IMR-90 (cell line): ENCODE data around the gene IL5RA. TPM values are rescaled to one million over a fixed set of nuclear protein-coding genes. Genes with fewer than 3 reads are reported as not detected.

Experiments
- ATAC-seq: fragments of 200-7000 bp; cut with Tn5 transposase; 2 replicates; pipeline ENCODE4 v1.9.1; 2020; ENCODE audit warnings: low read depth, mild to moderate bottlenecking, moderate library complexity
- BruUV-seq: library from RNA; stranded (reverse); fragments of 400-500 nt; replicated peaks from 2 replicates; lab custom pipeline; 2021; lab: Mats Ljungman, UMichigan
- CTCF ChIA-PET: fragments of 300-600 bp; formaldehyde crosslinking; extraction: SDS; loops from one replicate; lab custom pipeline; 2021; ENCODE audit warnings: antibody characterized with exemption; lab: Yijun Ruan, JAX
- POLR2A ChIA-PET: fragments of 300-600 bp; sonication (Branson Sonifier 250); formaldehyde crosslinking; loops from one replicate; lab custom pipeline; 2022; ENCODE audit warnings: antibody characterized with exemption; ENCODE audit not compliant: unreplicated experiment; lab: Charles Lee
- DNase-seq: peaks from one replicate; pipeline ENCODE4 v3.0.0; 2013
- H2AFZ ChIP-seq: replicated peaks from 2 replicates; pipeline ENCODE3; 2013; ENCODE audit warnings: low read length, mild to moderate bottlenecking; ENCODE audit not compliant: poor library complexity
- H2AK5ac ChIP-seq: 2 replicates; pipeline ENCODE4 v1.6.1; 2013; ENCODE audit warnings: low read depth, low read length, inconsistent platforms
- H2AK9ac ChIP-seq: replicated peaks from 2 replicates; pipeline ENCODE3; 2013; ENCODE audit warnings: mild to moderate bottlenecking, low read depth, low read length, moderate library complexity; ENCODE audit not compliant: poor library complexity
- H2BK120ac ChIP-seq: 2 replicates; pipeline ENCODE4 v1.6.1; 2013; ENCODE audit warnings: low read depth, low read length, inconsistent platforms
- H2BK15ac ChIP-seq: 3 replicates; pipeline ENCODE4 v1.6.1; 2013; ENCODE audit warnings: low read depth, low read length, inconsistent platforms
- H2BK20ac ChIP-seq: 2 replicates; pipeline ENCODE4 v1.6.1; 2013; ENCODE audit warnings: low read depth, mild to moderate bottlenecking, inconsistent platforms, low read length, moderate library complexity
- H2BK5ac ChIP-seq: 2 replicates; pipeline ENCODE4 v1.6.1; 2013; ENCODE audit warnings: mild to moderate bottlenecking, low read depth, low read length, inconsistent platforms; ENCODE audit not compliant: poor library complexity, severe bottlenecking
- H3K14ac ChIP-seq: replicated peaks from 2 replicates; pipeline ENCODE4 v1.6.1; 2013; ENCODE audit warnings: low read depth, low read length, inconsistent platforms
- H3K18ac ChIP-seq: 2 replicates; pipeline ENCODE4 v1.6.1; 2013; ENCODE audit warnings: low read depth, low read length, control low read depth
- H3K23ac ChIP-seq: 2 replicates; pipeline ENCODE4 v1.6.1; 2013; ENCODE audit warnings: low read depth, low read length, inconsistent platforms
- H3K27ac ChIP-seq: 2 replicates; pipeline ENCODE4 v1.5.1; 2013; ENCODE audit warnings: mild to moderate bottlenecking, control low read depth, low read length; ENCODE audit not compliant: insufficient read depth
- H3K27me3 ChIP-seq: 2 replicates; pipeline ENCODE4 v1.6.1; 2013; ENCODE audit warnings: low read length; ENCODE audit not compliant: control insufficient read depth, insufficient read depth
- H3K36me3 ChIP-seq: 2 replicates; pipeline ENCODE4 v1.6.1; 2013; ENCODE audit warnings: low read length, mixed read lengths; ENCODE audit not compliant: control insufficient read depth, insufficient read depth
- H3K4ac ChIP-seq: 2 replicates; pipeline ENCODE4 v1.6.1; 2013; ENCODE audit warnings: low read depth, low read length, inconsistent platforms
- H3K4me1 ChIP-seq: 2 replicates; pipeline ENCODE4 v1.6.1; 2013; ENCODE audit warnings: low read length, mixed read lengths; ENCODE audit not compliant: control insufficient read depth, insufficient read depth
- H3K4me2 ChIP-seq: 2 replicates; pipeline ENCODE4 v1.6.1; 2013; ENCODE audit warnings: low read depth, mild to moderate bottlenecking, control low read depth, low read length, moderate library complexity
- H3K4me3 ChIP-seq: 2 replicates; pipeline ENCODE4 v1.5.1; 2013; ENCODE audit warnings: low read depth, mild to moderate bottlenecking, control low read depth, low read length, moderate library complexity; ENCODE audit not compliant: insufficient read depth
- H3K56ac ChIP-seq: 2 replicates; pipeline ENCODE4 v1.6.1; 2013; ENCODE audit warnings: low read length, inconsistent platforms; ENCODE audit not compliant: insufficient read depth; ENCODE audit errors: extremely low read depth
- H3K79me1 ChIP-seq, 2 experiments: 2 replicates each; pipeline ENCODE4 v1.6.1; 2013; ENCODE audit warnings: low read length in 2 of 2, inconsistent platforms in 1 of 2, low read depth in 1 of 2
- H3K9ac ChIP-seq: 2 replicates; pipeline ENCODE4 v1.6.1; 2013; ENCODE audit warnings: low read depth, low read length, control low read depth
- H3K9me1 ChIP-seq: 2 replicates; pipeline ENCODE4 v1.6.1; 2013; ENCODE audit warnings: low read length, inconsistent platforms; ENCODE audit not compliant: insufficient read depth
- H3K9me3 ChIP-seq: 2 replicates; pipeline ENCODE4 v1.6.1; 2013; ENCODE audit warnings: low read length; ENCODE audit not compliant: control insufficient read depth, insufficient read depth
- H4K20me1 ChIP-seq: 2 replicates; pipeline ENCODE4 v1.6.1; 2013; ENCODE audit warnings: low read length, inconsistent platforms; ENCODE audit not compliant: insufficient read depth
- H4K5ac ChIP-seq: 2 replicates; pipeline ENCODE4 v1.6.1; 2013; ENCODE audit warnings: mild to moderate bottlenecking, low read depth, low read length, control low read depth
- H4K8ac ChIP-seq, 2 experiments: 2 replicates each; pipeline ENCODE4 v1.6.1; 2013; ENCODE audit warnings: low read depth in 2 of 2, low read length in 2 of 2, control low read depth in 1 of 2, inconsistent platforms in 1 of 2
- H4K91ac ChIP-seq: 2 replicates; pipeline ENCODE4 v1.6.1; 2013; ENCODE audit warnings: low read depth, low read length, inconsistent platforms; ENCODE audit not compliant: insufficient read depth
- BHLHE40 ChIP-seq: fragments of 150-350 bp; IDR thresholded peaks from 2 replicates; pipeline ENCODE4 v1.6.1; 2016; ENCODE audit warnings: mild to moderate bottlenecking, low read depth, low read length
- CEBPB ChIP-seq: IDR thresholded peaks from 2 replicates; pipeline ENCODE4 v1.6.1; 2012; ENCODE audit warnings: low read depth, low read length, improper control_type of control experiment
- CHD1 ChIP-seq: IDR thresholded peaks from 2 replicates; pipeline ENCODE4 v1.6.1; 2012; ENCODE audit warnings: low read depth, low read length, improper control_type of control experiment
- CTCF ChIP-seq: conservative IDR thresholded peaks from 2 replicates; pipeline ENCODE4 v1.5.1; 2012; ENCODE audit warnings: mild to moderate bottlenecking, low read depth, low read length, improper control_type of control experiment
- MAFK ChIP-seq: IDR thresholded peaks from 2 replicates; pipeline ENCODE4 v1.6.1; 2012; ENCODE audit warnings: low read depth, low read length, improper control_type of control experiment
- MAZ ChIP-seq: IDR thresholded peaks from 2 replicates; pipeline ENCODE4 v1.6.1; 2012; ENCODE audit warnings: low read depth, mild to moderate bottlenecking, low read length, improper control_type of control experiment, moderate library complexity, borderline replicate concordance
- MXI1 ChIP-seq: IDR thresholded peaks from 2 replicates; pipeline ENCODE4 v1.6.1; 2012; ENCODE audit warnings: low read depth, mild to moderate bottlenecking, low read length, moderate library complexity, borderline replicate concordance
- NFE2L2 ChIP-seq: fragments of 150-350 bp; IDR thresholded peaks from 2 replicates; pipeline ENCODE4 v1.6.1; 2016; ENCODE audit warnings: low read depth, mild to moderate bottlenecking, low read length
- POLR2A ChIP-seq: IDR thresholded peaks from 2 replicates; pipeline ENCODE4 v1.6.1; 2012; ENCODE audit warnings: mild to moderate bottlenecking, low read depth, low read length
- RAD21 ChIP-seq: IDR thresholded peaks from 2 replicates; pipeline ENCODE4 v1.6.1; 2012; ENCODE audit warnings: low read length, improper control_type of control experiment
- RCOR1 ChIP-seq: IDR thresholded peaks from 2 replicates; pipeline ENCODE4 v1.6.1; 2012; ENCODE audit warnings: mild to moderate bottlenecking, low read length, improper control_type of control experiment; ENCODE audit not compliant: insufficient replicate concordance
- RFX5 ChIP-seq: IDR thresholded peaks from 2 replicates; pipeline ENCODE4 v1.8.0; 2012; ENCODE audit warnings: low read depth, mild to moderate bottlenecking, low read length, moderate library complexity
- SMC3 ChIP-seq: fragments of 150-350 bp; IDR thresholded peaks from 2 replicates; pipeline ENCODE4 v1.6.1; 2016; ENCODE audit warnings: low read depth, mild to moderate bottlenecking, antibody characterized with exemption, low read length, moderate library complexity
- WGBS, 2 experiments: methylation state at CpG; one replicate each; pipeline versions ENCODE4 v1.1.5 to v1.1.7; 2013; ENCODE audit warnings: missing lambda C conversion rate in 2 of 2; ENCODE audit not compliant: insufficient read length in 1 of 2; ENCODE audit errors: extremely low coverage in 2 of 2; 5-methylcytosine and 5-hydroxymethylcytosine counted together
- dilution Hi-C: fragments of 300-500 bp; cut with HindIII; formaldehyde crosslinking; loops from one replicate; pipeline ENCODE4 v1.14.3; 2018; ENCODE audit warnings: low sequenced_read_pairs; ENCODE audit not compliant: unreplicated experiment
- in situ Hi-C: fragments of 300-500 bp; cut with MboI; formaldehyde crosslinking; loops from 3 replicates; pipeline ENCODE4 v1.14.3; 2019; ENCODE audit warnings: low sequenced_read_pairs, inconsistent platforms, mixed read lengths
- intact Hi-C: fragments of 100-400 bp; cut with micrococcal nuclease; formaldehyde crosslinking; loops from 2 replicates; pipeline ENCODE4 v1.10.0; 2022
- polyA plus RNA-seq, 3 experiments: library from polyadenylated mRNA; depleted of rRNA; stranded (reverse); fragments of >200 nt; gene quantifications; 2 replicates each; pipeline ENCODE4 v1.2.3, GENCODE V29; 2012; ENCODE audit warnings: low replicate concordance in 1 of 3
- total RNA-seq: library from RNA; depleted of rRNA; stranded (reverse); fragments of >200 nt; gene quantifications from 2 replicates; pipeline ENCODE4 v1.2.3, GENCODE V29; 2012
- TF ChIP-seq, protein P1 (sequence below): fragments of 150-350 bp; IDR thresholded peaks from 2 replicates; pipeline ENCODE4 v1.6.1; 2017; ENCODE audit warnings: mild to moderate bottlenecking, antibody characterized with exemption, low read length, low read depth
- TF ChIP-seq, protein P2 (sequence below): fragments of 150-350 bp; IDR thresholded peaks from 2 replicates; pipeline ENCODE4 v1.6.1; 2016; ENCODE audit warnings: low read depth, mild to moderate bottlenecking, low read length, moderate library complexity, borderline replicate concordance

Gene IL5RA
- total and polyA plus RNA-seq, 2 of the 4 experiments (the other 2 are of a cell fraction): not detected

- DNase-seq (no peak), ATAC-seq (no peak)
- no peaks in the 10 kb centered on the region for H3K36me3 ChIP-seq
- TF ChIP-seq RAD21 (no peak), POLR2A (no peak), CTCF (no peak), NFE2L2 (no peak), MAZ (no peak), RCOR1 (no peak), BHLHE40 (no peak), SMC3 (no peak), RFX5 (no peak), CEBPB (no peak), CHD1 (no peak), MAFK (no peak), MXI1 (no peak)
- TF ChIP-seq, protein P1, sequence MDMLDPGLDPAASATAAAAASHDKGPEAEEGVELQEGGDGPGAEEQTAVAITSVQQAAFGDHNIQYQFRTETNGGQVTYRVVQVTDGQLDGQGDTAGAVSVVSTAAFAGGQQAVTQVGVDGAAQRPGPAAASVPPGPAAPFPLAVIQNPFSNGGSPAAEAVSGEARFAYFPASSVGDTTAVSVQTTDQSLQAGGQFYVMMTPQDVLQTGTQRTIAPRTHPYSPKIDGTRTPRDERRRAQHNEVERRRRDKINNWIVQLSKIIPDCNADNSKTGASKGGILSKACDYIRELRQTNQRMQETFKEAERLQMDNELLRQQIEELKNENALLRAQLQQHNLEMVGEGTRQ: no peak
- TF ChIP-seq, protein P2, sequence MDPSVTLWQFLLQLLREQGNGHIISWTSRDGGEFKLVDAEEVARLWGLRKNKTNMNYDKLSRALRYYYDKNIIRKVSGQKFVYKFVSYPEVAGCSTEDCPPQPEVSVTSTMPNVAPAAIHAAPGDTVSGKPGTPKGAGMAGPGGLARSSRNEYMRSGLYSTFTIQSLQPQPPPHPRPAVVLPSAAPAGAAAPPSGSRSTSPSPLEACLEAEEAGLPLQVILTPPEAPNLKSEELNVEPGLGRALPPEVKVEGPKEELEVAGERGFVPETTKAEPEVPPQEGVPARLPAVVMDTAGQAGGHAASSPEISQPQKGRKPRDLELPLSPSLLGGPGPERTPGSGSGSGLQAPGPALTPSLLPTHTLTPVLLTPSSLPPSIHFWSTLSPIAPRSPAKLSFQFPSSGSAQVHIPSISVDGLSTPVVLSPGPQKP: no peak
- no TSS peak for BruUV-seq
- H3K4me1 ChIP-seq: no peaks in the 10 kb centered on the region
- no peak overlapping the region for H3K14ac ChIP-seq
- H3K9ac ChIP-seq: no peak overlapping the region
- no peak overlapping the region for H2AFZ ChIP-seq
- no peak overlapping the region for H2AK9ac ChIP-seq
- H3K27me3 ChIP-seq: no peaks in the 10 kb centered on the region
- H3K4ac ChIP-seq: no peak overlapping the region
- no CpG with 5 or more reads among the region's 4 CpGs for WGBS, 2 experiments
- H4K20me1 ChIP-seq: no peaks in the 10 kb centered on the region
- H3K18ac ChIP-seq: no peak overlapping the region
- H3K79me1 ChIP-seq: no peaks in the 10 kb centered on the region
- in situ Hi-C loops: no loop called here
- H3K4me2 ChIP-seq: no peak overlapping the region
- no peak overlapping the region for H4K5ac ChIP-seq
- ChIA-PET CTCF (no interaction called here), POLR2A (no interaction called here)
- H3K9me1 ChIP-seq: no peaks in the 10 kb centered on the region
- no peak overlapping the region for H3K23ac ChIP-seq
- no peak overlapping the region for H4K91ac ChIP-seq
- no peak overlapping the region for H2BK120ac ChIP-seq
- intact Hi-C loops: no loop called here
- H4K8ac ChIP-seq: no peak overlapping the region
- no peak overlapping the region for H2BK20ac ChIP-seq
- no peak overlapping the region for H3K4me3 ChIP-seq
- no peak overlapping the region for H2AK5ac ChIP-seq
- no peak overlapping the region for H2BK5ac ChIP-seq
- H2BK15ac ChIP-seq: no peak overlapping the region
- dilution Hi-C loops: no loop called here
- no peak overlapping the region for H3K56ac ChIP-seq
- H3K9me3 ChIP-seq: no peaks in the 10 kb centered on the region
- no peak overlapping the region for H3K27ac ChIP-seq
Measured at GRCh38 chr3:3064297-3064696, 45.9 kb downstream of the IL5RA start.
